Measurements from ENCODE around the gene SERPINE2.

Gene SERPINE2

DNA sequence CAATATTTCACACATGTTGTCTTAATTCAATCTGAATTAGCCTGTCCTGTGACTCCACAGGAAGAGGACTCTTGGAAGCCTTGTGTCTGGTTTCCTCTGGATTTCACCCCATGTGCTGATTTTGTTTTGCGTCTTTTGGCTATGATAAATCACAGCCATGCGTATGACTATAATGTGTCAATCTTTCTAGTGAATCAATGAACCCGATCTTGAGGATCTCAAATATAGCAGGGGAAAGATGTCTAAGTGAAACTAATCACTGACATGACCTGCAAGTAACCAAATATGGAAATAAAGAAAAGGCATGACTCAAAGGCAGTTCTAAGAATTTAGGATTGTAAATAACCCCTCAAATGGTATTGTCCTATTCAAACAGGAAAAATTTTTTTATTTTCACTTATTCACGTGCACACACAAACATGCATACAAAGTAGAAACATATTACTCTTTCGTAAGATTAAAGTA lies 102.2 kb downstream of the SERPINE2 start:
- DNase-seq, result no peak

DNA sequence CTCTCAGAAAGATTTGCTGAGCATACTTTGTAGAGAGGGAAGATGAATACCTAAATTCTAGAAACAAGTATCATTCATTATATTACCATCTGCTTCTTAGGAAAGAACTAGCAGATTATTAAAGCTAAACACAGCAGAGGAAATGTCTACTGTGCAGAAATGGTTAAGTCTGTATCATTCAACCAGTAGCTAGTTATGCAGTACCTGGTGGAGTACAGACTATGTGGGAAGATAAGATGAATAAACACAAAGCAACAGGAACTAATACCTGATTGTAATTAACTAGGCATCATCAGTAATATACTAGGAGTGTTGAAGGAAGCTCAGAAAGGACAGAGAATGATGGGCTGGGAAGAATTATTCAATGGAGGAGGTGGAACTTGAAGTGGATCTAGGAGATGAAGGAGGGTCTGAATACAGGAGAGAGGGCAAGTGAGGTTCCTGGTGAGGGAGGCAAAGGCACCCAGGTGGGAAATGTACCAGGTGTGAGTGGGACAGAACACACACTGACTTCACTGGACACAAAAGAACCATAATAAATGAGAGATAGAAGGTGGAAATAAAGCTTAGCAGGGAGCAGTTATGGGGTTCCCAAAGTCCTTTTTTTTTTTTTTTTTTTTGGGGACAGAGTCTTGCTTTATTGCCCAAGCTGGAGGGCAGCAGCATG lies 103.5 kb downstream of the SERPINE2 start:
- DNase-seq, result no peak

DNA sequence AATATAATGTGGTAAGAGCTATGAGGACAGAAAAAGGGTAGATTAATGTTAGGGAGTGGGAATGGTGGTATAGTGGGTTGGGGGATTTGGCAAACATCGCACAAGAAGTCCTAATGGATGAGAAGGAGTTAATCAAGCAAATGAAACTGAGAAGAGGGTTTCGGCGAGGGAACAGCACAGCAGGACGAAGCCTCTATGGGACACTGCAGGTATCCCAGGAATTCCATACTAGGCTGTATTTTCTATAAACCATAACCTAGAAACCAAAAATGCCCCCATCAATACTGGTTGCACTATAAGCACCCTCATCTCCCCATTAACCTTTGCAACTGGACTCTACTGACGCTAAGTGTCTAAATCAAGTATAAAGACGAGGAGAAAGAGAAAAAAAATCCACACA lies 104.2 kb downstream of the SERPINE2 start:
- DNase-seq, result no peak

DNA sequence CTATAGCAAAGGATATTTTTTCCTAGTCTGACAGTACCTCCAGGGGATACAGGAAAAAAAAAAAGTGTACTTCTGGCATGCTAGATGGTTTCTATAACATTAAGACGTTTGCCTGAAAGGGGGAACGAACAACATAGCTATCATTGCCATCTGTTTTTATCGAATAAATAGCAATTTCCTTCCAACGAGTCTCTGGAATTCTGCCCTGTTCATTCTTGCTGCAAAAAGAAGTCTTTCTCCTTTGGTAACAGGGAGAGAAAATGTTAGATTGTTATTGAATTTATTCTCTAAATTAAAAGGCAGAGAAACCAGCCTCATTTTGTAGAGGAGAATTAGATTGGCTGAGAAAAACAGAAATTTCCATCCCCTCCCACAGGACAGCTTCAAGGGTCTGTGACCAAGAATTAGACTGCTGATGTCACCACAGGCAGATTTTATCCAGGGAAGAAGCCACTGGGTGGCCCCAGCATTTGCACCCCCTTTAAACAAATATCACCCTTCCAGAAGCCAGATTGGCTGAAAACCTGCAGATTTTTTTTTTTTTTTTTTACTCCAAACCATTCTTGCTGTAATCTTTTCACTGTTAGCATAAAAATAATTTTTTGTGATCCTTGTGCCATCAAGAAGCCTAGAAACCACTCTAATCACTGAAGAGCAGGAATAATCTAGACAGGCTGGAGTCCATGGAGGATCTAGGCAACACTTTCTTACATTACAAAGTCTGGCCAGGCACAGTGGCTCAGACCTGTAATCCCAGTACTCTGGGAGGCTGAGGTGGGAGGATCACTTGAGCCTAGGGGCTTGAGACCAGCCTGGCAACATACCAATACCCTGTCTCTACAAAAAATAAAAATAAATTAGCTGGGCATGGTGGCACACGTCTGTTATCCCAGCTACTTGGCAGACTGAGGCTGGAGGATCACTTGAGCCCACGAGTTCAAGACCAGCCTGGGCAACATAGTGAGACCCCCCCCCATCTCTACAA lies 106.0 kb downstream of the SERPINE2 start:
- no peak for DNase-seq

DNA sequence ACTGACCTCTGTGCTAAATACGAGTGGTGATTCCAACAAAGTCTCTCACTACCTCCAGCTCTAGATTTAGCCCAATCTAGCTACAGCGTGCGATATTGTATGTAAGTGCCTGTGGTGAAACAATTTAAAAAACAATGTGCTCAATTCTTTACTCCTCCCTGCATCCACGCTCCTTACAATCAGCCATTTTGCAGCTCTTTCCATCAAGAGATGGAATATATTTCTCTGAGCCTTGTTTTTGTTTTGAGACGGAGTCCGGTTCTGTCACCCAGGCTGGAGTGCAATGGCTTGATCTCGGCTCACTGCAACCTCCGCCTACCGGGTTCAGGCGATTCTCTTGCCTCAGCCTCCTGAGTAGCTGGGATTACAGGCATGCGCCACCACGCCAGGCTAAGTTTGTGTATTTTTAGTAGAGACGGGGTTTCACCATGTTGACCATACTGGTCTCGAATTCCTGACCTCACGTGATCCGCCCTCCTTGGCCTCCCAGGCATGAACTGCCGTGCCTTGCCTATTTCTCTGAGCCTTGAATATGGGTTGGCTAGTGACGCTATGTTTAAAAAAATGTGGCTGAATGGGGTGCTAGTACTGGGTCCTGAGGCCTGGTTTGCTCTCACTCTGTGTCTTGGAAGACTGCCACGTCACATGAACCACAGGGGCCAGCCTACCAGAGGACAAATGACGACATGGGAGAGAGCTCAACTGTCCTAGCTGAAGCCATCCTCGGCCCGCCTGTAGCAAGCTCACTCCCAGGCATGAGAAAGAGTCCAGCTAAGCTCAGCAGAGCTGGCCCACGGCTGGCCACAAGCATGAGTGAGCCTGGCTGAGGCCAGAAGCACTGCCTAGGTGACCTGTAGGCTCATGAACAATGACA lies 108.7 kb downstream of the SERPINE2 start:
- DNase-seq, result no peak

DNA sequence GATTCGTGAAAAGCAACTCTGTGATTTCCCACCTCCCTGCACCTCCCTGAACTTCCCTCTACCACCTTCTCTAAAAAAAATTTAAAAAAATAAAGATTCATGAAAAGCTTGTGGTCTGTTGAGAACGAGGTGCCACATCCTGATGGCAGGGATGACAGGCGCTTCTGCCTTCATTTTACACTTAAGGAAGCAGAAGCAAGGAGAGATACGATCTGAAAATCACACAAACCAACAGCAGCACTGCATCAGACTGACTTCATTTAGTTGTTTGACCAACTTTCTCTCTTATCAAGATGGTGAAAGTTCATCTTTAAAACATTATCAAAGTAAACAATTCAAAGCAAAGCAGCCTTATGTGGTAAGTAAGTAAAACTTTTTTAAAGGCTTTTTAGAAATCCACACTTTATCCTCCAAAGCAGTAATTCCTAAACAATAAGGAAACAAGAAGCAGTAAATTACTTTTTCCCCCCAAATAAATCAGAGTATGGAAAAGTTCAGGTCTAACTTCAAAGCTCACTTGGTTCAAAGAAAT lies 109.4 kb downstream of the SERPINE2 start:
- DNase-seq, result no peak

DNA sequence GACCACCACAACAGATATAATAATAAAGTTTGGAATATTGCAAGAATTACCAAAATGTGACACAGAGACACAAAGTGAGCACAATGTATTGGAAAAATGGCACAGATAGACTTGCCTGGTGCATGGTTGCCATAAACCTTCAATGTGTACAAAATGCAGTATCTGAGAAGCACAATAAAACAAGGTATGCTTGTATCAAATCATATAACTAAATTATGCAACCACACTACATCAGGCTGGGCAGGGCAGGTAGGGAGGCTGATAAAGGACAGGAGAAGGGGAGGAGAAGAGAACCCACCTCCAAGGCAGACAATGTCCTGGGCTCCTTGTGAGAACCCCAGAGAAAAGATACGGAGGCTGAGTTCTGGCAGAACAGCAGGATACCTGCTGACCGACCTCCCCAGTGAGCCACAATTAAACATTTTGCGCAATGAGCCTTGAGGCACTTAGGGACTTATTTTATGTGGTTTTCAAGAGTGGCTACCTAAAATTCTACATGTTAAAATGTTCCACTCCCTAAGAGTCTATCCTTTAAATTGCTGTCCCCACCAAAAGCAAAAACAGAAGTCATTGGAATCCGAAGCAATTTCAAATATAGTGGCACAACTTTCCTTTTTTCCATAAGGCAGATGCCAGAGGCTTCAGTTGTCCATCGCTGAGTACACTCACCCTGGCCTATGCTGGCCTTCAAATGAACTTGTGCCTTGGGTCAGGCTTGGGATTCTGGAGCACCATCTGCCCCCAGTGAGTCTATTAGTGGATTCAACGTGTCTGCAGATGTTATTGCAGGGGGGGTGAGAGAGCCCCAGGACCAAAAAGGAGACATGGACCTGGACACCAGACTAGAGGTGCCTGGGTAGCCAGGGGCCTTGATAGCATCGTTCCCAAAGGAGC lies 110.7 kb downstream of the SERPINE2 start:
- no peak for DNase-seq

DNA sequence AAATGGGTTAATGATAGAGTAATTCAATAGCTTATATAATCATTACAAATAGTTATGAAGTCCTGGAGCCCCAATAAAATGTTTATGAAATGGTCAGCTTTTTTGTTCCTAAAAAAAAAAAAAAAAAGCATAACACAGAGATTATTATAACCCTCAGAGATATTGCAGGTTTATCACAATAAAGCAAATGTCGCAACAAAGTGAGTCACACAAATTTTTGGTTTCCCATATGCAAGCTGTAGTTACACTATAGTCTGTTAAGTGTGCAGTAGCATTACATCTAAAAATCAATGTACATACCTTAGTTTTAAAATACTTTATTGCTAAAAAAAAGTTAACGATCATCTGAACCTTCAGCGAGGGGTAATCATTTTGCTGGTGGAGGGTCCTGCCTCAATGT lies 114.0 kb downstream of the SERPINE2 start:
- no peak for DNase-seq

Data from NCI-H1694 (cell line).